Measurements from ENCODE around the gene PCDHB16.

The PCDHB16 gene

GRCh38 chr5:141234109-141234667, 52.0 kb downstream of the PCDHB16 start:
- no peak for DNase-seq (ENCODE audit: low read depth)

All from HS-5 (cell line).